ENCODE data around the gene STAT1.

DNA sequence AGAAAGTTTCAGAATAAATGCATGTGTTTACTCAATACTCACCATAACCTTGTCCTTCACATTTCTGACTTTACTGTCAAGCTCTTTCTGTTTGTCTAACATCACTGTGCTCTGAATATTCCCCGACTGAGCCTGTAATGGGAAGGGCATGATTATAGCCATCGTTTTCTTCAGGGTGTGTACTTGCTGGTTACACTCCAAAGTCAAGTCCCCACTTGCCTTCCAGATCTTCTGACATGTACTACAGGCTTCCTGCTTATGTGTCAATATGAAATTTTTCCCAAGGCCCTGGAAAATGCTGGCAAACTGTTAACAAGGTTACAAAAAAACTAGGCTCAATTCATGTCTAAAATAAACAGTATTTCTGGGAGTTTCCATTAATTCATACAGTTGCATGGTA is 12.9 kb downstream of the STAT1 start:
- TF ChIP-seq, protein P1, sequence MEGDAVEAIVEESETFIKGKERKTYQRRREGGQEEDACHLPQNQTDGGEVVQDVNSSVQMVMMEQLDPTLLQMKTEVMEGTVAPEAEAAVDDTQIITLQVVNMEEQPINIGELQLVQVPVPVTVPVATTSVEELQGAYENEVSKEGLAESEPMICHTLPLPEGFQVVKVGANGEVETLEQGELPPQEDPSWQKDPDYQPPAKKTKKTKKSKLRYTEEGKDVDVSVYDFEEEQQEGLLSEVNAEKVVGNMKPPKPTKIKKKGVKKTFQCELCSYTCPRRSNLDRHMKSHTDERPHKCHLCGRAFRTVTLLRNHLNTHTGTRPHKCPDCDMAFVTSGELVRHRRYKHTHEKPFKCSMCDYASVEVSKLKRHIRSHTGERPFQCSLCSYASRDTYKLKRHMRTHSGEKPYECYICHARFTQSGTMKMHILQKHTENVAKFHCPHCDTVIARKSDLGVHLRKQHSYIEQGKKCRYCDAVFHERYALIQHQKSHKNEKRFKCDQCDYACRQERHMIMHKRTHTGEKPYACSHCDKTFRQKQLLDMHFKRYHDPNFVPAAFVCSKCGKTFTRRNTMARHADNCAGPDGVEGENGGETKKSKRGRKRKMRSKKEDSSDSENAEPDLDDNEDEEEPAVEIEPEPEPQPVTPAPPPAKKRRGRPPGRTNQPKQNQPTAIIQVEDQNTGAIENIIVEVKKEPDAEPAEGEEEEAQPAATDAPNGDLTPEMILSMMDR (conservative IDR thresholded peaks at IDR 0.05): no peak
- no peak for TF ChIP-seq ZFX (IDR thresholded peaks at IDR 0.05)

All from C4-2B (cell line).